ENCODE measurements around the gene INTS13.

DNA sequence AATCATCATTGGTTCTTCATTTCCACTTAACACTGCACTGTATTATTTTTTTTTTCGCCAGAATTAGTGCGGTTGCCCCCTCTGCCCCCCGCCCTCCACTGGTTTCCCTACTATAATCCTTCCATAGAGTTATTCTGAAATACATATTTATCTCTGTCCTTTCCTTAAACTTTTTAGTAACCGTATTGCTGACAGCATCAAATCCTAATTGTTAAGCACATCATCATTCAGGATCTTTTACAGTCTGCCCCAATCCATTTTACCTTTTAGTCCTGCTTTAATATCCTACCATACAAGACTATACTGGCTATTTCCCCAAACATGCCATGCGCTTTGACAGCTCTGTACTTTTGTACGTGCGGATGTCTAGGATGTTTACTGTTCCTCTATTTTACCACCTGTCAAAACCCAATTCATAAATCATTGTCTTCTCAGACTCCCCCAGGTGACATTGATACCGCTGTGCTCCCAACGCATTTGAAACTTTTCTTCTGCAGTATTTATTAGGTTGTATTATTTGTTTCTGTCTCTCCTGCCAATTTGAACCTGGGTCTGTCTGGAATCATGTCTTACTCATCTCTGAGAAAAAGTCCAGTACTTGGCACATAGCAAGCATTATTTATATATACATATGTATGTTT, 1.5 kb upstream of the INTS13 start:
- TF ChIP-seq MYC (CRISPR knock-in tag; IDR thresholded peaks at IDR 0.05; ENCODE audit: borderline replicate concordance) (no peak), CTCF (CRISPR knock-in tag; IDR thresholded peaks at IDR 0.05) (no peak), POLR2A (IDR thresholded peaks at IDR 0.05; ENCODE audit: insufficient read depth in 1 of 2, low read depth in 2 of 2, low read length in 2 of 2) (no peak), HNRNPL (IDR thresholded peaks at IDR 0.05; ENCODE audit: low read depth, low read length) (no peak), ZNF792 (CRISPR knock-in tag; IDR thresholded peaks at IDR 0.05) (no peak), RELA (CRISPR knock-in tag; IDR thresholded peaks at IDR 0.05) (no peak), EZH2 (conservative IDR thresholded peaks at IDR 0.05; ENCODE audit: low read depth, low read length) (no peak), TAF1 (CRISPR knock-in tag; IDR thresholded peaks at IDR 0.05) (no peak), SMAD3 (CRISPR knock-in tag; IDR thresholded peaks at IDR 0.05) (no peak), IKZF5 (CRISPR knock-in tag; IDR thresholded peaks at IDR 0.05) (no peak), HCFC1 (IDR thresholded peaks at IDR 0.05; ENCODE audit: low read depth, low read length) (no peak)
- TF ChIP-seq, protein P1, sequence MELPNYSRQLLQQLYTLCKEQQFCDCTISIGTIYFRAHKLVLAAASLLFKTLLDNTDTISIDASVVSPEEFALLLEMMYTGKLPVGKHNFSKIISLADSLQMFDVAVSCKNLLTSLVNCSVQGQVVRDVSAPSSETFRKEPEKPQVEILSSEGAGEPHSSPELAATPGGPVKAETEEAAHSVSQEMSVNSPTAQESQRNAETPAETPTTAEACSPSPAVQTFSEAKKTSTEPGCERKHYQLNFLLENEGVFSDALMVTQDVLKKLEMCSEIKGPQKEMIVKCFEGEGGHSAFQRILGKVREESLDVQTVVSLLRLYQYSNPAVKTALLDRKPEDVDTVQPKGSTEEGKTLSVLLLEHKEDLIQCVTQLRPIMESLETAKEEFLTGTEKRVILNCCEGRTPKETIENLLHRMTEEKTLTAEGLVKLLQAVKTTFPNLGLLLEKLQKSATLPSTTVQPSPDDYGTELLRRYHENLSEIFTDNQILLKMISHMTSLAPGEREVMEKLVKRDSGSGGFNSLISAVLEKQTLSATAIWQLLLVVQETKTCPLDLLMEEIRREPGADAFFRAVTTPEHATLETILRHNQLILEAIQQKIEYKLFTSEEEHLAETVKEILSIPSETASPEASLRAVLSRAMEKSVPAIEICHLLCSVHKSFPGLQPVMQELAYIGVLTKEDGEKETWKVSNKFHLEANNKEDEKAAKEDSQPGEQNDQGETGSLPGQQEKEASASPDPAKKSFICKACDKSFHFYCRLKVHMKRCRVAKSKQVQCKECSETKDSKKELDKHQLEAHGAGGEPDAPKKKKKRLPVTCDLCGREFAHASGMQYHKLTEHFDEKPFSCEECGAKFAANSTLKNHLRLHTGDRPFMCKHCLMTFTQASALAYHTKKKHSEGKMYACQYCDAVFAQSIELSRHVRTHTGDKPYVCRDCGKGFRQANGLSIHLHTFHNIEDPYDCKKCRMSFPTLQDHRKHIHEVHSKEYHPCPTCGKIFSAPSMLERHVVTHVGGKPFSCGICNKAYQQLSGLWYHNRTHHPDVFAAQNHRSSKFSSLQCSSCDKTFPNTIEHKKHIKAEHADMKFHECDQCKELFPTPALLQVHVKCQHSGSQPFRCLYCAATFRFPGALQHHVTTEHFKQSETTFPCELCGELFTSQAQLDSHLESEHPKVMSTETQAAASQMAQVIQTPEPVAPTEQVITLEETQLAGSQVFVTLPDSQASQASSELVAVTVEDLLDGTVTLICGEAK (IDR thresholded peaks at IDR 0.05): no peak
- TF ChIP-seq, protein P1 (CRISPR knock-in tag; IDR thresholded peaks at IDR 0.05): no peak
- TF ChIP-seq, protein P2, sequence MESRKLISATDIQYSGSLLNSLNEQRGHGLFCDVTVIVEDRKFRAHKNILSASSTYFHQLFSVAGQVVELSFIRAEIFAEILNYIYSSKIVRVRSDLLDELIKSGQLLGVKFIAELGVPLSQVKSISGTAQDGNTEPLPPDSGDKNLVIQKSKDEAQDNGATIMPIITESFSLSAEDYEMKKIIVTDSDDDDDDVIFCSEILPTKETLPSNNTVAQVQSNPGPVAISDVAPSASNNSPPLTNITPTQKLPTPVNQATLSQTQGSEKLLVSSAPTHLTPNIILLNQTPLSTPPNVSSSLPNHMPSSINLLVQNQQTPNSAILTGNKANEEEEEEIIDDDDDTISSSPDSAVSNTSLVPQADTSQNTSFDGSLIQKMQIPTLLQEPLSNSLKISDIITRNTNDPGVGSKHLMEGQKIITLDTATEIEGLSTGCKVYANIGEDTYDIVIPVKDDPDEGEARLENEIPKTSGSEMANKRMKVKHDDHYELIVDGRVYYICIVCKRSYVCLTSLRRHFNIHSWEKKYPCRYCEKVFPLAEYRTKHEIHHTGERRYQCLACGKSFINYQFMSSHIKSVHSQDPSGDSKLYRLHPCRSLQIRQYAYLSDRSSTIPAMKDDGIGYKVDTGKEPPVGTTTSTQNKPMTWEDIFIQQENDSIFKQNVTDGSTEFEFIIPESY (CRISPR knock-in tag; IDR thresholded peaks at IDR 0.05): no peak

Measured in HepG2 (cell line).